Stimulated activated CD4-positive, alpha-beta T cell treated with anti-CD3 and anti-CD28 coated beads, TNF-alpha, amount 100 ng/mL, for 1 hour (primary cell): ENCODE measurements around the gene ATXN10.
"Not testable (repeated sequence)": the region's sequence is repeated elsewhere in the genome, so short reads cannot be mapped to it uniquely, and the experiment has no call there.

ENCODE experiments used
- DNase-seq, 3 donors: peaks; one replicate each; pipeline ENCODE4 v3.0.0-alpha.2; 2020; ENCODE audit warnings: low read depth in 3 of 3, low spot score in 1 of 3

Gene ATXN10, protein sequence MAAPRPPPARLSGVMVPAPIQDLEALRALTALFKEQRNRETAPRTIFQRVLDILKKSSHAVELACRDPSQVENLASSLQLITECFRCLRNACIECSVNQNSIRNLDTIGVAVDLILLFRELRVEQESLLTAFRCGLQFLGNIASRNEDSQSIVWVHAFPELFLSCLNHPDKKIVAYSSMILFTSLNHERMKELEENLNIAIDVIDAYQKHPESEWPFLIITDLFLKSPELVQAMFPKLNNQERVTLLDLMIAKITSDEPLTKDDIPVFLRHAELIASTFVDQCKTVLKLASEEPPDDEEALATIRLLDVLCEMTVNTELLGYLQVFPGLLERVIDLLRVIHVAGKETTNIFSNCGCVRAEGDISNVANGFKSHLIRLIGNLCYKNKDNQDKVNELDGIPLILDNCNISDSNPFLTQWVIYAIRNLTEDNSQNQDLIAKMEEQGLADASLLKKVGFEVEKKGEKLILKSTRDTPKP

GRCh38 chr22:45671783-45672563 lies at the start of gene ATXN10:
Gene ATXN10 (plus strand): TSS chr22:45671834. CDS start chr22:45672064, 230 bp downstream.
- peak; percentile 11 to 71 (median 32) for DNase-seq

- DNase-seq = no peak
These were observed 49.6 kb upstream of the ATXN10 start for GRCh38 chr22:45621836-45622600.

DNA sequence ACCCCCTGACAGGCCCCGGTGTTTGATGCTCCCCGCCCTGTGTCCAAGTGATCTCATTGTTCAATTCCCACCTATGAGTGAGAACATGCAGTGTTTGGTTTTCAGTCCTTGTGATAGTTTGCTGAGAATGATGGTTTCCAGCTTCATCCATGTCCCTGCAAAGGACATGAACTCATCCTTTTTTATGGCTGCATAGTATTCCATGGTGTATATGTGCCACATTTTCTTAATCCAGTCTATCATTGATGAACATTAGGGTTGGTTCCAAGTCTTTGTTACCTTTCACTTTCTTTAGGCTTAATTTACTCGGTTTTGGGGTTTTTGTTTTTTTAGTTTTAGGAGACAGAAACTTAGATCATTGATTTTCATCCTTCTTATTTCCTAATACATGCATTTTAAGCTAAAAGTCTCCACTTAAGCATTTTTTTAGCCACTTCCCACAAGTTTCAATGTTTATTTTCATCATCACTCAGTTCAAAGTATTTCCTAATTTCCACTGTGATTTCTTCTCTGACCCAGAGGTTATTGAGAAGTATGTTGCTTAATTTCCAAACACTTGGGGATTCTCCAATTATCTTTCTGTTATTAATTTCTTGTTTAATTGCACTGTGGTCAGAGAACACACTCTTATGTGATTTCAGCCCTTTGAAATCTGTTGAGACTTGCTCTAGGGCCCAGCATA lies 48.0 kb upstream of the ATXN10 start:
- DNase-seq = not testable (repeated sequence)

GRCh38 chr22:45626198-45626651 lies 45.4 kb upstream of the ATXN10 start:
- no peak for DNase-seq

- no peak for DNase-seq
These were observed 44.0 kb upstream of the ATXN10 start for GRCh38 chr22:45627489-45628233.

- no peak for DNase-seq
These were observed 43.1 kb upstream of the ATXN10 start for GRCh38 chr22:45628515-45628914.

GRCh38 chr22:45629469-45630089 lies 42.1 kb upstream of the ATXN10 start:
- no peak for DNase-seq

DNA sequence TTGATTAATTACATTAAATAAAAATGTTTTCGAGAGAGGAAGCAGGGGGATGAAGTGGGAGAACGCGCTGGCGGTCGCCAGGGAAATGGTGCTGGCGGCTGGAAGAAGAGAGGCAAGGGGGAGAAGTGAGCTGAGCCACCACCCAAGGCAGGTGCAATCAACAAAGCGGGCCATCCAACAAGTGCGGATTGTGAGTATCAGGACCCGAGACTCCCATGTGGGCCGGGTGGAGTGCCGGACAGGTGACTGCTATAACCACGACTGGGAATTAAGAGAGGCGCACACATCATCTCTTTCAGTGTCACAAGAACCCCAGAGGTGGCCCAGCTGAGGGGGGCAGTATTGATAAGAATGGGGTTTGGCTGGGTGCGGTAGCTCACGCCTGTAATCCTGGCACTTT lies 41.2 kb upstream of the ATXN10 start:
- no peak for DNase-seq

DNA sequence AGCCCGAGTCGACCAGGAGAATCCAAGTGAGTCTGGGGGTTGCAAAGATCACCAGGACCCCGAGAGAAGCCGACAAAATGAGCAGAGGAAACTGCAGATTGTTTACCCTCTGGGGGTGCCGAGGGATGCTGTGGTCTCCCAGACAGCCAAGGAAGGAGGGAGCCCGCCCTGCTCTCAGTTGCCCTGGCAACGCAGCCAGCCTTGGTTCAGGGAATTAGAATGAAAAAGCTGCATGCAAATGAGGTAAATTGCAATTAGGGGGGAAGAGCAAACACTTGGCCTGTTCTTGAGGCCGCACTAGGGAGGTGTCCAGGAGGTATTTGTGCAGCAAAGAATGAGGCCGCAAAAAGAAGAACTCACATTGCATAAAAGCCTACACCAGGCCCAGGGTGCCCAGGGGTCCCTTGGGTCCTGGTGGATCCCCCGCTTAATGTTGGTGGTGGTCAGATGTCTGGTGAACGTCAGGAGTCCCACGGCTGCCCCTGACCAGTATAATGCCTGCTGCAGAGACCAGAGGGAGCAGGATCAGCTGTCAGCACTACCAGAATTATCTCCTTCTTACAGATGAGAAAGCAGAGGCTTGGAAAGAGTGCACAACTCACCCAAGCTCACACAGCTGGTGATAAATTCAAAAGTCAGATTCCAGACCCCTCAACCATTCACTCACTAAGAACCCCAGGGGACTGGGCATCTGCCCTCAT lies 40.3 kb upstream of the ATXN10 start:
- no peak for DNase-seq

GRCh38 chr22:45631841-45632238 lies 39.8 kb upstream of the ATXN10 start:
- no peak for DNase-seq

- no peak for DNase-seq
These were observed 38.7 kb upstream of the ATXN10 start for GRCh38 chr22:45632791-45633515.

- no peak for DNase-seq
These were observed 35.0 kb upstream of the ATXN10 start for GRCh38 chr22:45636683-45637082.

DNA sequence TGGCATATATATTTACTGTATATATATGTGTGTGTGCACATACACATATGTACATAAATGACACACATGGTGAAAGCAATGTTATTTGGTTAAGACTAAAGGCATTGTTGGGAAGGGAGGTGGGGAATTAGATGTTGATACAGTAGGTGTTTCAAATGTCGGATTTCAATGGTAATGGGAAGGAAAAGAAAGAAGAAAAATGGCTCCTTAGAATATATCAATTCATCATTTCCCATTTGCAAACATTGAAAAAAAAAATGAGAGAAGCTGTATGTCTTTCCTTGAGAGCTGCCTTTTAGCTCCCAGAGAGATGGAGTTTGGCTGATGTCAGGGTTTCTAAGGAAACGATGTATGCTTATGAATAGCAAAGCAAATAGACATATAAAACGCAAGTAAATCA lies 33.4 kb upstream of the ATXN10 start:
- no peak for DNase-seq

GRCh38 chr22:45638834-45639746 lies 32.5 kb upstream of the ATXN10 start:
- DNase-seq = no peak

GRCh38 chr22:45639747-45640102 lies 31.9 kb upstream of the ATXN10 start:
- no peak for DNase-seq

GRCh38 chr22:45640291-45640940 lies 31.2 kb upstream of the ATXN10 start:
- no peak for DNase-seq
